Lower leg skin (tissue), 3 donors: ENCODE measurements around the gene CGB8.
A peak's percentile ranks its signal among the peaks of the same experiment; 100 is the strongest.

Experiments used
- CTCF ChIP-seq, 3 donors: fragments of 450-650 bp; IDR thresholded peaks; one replicate each; pipeline ENCODE4 v1.5.1; 2016; ENCODE audit warnings: antibody characterized with exemption in 3 of 3, mild to moderate bottlenecking in 3 of 3, moderate library complexity in 2 of 3
- POLR2A ChIP-seq, 2 donors: fragments of 450-650 bp; IDR thresholded peaks; one replicate each; pipeline ENCODE4 v1.6.1; 2016 to 2017; ENCODE audit warnings: antibody characterized with exemption in 2 of 2, mild to moderate bottlenecking in 1 of 2, moderate library complexity in 1 of 2

- no peak for TF ChIP-seq POLR2A (IDR thresholded peaks at IDR 0.05)
- TF ChIP-seq CTCF (IDR thresholded peaks at IDR 0.05) = peak in 1 of 3 donors; percentile 92
Observed at GRCh38 chr19:49097453-49098288, 48.8 kb upstream of the CGB8 start.
